Large intestine (tissue), 3 donors: ENCODE results near the gene ERCC6L. TPM values are rescaled to one million over a fixed set of nuclear protein-coding genes. Genes with fewer than 3 reads are reported as not detected.
"Not testable (repeated sequence)": the region's sequence is repeated elsewhere in the genome, so short reads cannot be mapped to it uniquely, and the experiment has no call there.

ENCODE experiments used
- DNase-seq, 2 donors: peaks; one replicate each; pipeline versions ENCODE4 v3.0.0 to v3.0.0-alpha.2; 2013
- H3K27ac ChIP-seq: one replicate; pipeline ENCODE4 v1.5.1; 2013; ENCODE audit warnings: low read length
- H3K27me3 ChIP-seq: 2 replicates; pipeline ENCODE4 v1.6.1; 2013; ENCODE audit warnings: low read length; ENCODE audit not compliant: control insufficient read depth, insufficient read depth
- H3K36me3 ChIP-seq: 2 replicates; pipeline ENCODE4 v1.6.1; 2013; ENCODE audit warnings: low read length; ENCODE audit not compliant: control insufficient read depth, insufficient read depth
- H3K4me1 ChIP-seq: one replicate; pipeline ENCODE4 v1.6.1; 2013; ENCODE audit warnings: low read length; ENCODE audit not compliant: control insufficient read depth, insufficient read depth
- H3K4me3 ChIP-seq: one replicate; pipeline ENCODE4 v1.5.1; 2013; ENCODE audit warnings: low read length
- H3K9me3 ChIP-seq: one replicate; pipeline ENCODE4 v1.6.1; 2013; ENCODE audit warnings: mild to moderate bottlenecking, low read depth, low read length, moderate library complexity; ENCODE audit not compliant: control insufficient read depth
- WGBS: methylation state at CpG from one replicate; pipeline ENCODE4 v1.1.5; 2013; ENCODE audit warnings: low lambda C conversion rate; ENCODE audit not compliant: insufficient coverage; 5-methylcytosine and 5-hydroxymethylcytosine counted together
- polyA plus RNA-seq: library from polyadenylated mRNA; unstranded; fragments of 120-200 nt; gene quantifications from one replicate; pipeline ENCODE4 v1.2.1, GENCODE V29; 2013

Gene ERCC6L
- polyA plus RNA-seq, 1 donor: 2.4 TPM

DNA sequence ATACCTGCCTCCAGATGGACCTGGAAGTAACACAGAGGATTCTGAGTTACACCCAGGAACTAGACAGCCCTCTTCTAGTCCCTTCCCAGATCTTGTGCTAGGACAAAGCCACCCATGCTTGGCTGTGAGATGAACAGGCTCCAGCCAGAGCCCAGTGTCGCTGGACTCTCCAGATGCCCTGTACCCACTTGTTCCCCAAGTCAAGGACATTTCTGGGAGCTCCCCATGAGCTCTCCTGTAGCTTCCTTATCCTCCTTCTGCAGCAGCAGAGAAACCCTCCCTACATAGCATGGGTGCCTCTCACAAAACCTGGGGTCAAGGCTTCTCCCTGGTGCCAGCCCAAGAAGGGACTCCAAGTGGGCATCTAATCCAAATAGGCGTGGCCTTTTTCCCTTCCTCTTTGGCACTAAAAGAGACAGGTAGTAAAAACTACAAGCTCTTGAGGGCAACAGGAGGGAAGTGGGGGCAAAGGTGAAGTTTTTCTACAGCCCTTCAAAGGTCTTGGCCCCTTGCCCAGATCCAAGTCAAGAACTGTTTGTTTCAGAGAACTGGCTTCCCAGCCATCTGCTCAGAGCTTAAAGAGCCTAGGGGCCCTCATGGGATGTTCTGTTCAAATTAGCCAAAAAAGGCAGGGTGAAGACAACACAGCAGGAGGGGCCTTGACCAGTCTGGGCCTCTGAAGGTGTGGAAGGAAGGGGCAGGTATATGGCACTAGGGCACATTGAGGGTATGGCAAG is 8.5 kb upstream of the ERCC6L start:
- DNase-seq: peak; percentile 27 to 53
- no CpG with 5 or more reads among the region's 2 CpGs for WGBS
- H3K36me3 ChIP-seq: no peaks in the 10 kb centered on the region
- H3K4me3 ChIP-seq: no peak overlapping the region
- no peaks in the 10 kb centered on the region for H3K27me3 ChIP-seq
- no peaks in the 10 kb centered on the region for H3K4me1 ChIP-seq
- H3K9me3 ChIP-seq: no peaks in the 10 kb centered on the region
- no peak overlapping the region for H3K27ac ChIP-seq

GRCh38 chrX:72245461-72246089 is 6.7 kb upstream of the ERCC6L start:
- Histone ChIP-seq H3K36me3 (no peaks in the 10 kb centered on the region), H3K27me3 (no peaks in the 10 kb centered on the region)
- WGBS: no CpG with 5 or more reads among the region's 3 CpGs

DNA sequence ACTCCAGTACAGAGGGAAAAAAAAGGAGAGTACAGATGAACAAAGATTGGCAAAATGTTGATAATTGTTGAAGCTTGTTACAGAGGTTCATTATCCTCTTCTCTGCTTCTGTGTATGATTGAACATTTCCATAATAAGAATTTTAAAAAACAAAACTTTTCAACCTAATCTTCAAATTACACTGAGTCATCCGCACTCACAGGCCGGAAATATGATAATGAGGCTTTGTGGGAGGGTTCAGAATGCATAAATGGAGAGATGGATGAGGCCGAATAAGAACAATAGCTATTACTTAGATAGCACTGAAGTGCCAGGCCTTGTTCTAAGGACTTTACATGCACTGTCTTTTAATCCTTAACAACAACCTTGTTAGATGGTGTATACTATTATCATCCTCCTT is 4.6 kb upstream of the ERCC6L start:
- Histone ChIP-seq H3K4me3 (no peak overlapping the region), H3K27me3 (no peaks in the 10 kb centered on the region), H3K36me3 (no peaks in the 10 kb centered on the region), H3K4me1 (no peaks in the 10 kb centered on the region), H3K9me3 (no peaks in the 10 kb centered on the region), H3K27ac (no peak overlapping the region)
- no CpG with 5 or more reads among the region's 3 CpGs for WGBS
- DNase-seq: no peak

More at GRCh38 chrX:72245461-72246089, 6.7 kb upstream of the ERCC6L start:
- Histone ChIP-seq H3K4me1 (no peaks in the 10 kb centered on the region), H3K9me3 (no peaks in the 10 kb centered on the region), H3K4me3 (no peak overlapping the region), H3K27ac (no peak overlapping the region)
- peak; percentile 19 to 25 for DNase-seq

DNA sequence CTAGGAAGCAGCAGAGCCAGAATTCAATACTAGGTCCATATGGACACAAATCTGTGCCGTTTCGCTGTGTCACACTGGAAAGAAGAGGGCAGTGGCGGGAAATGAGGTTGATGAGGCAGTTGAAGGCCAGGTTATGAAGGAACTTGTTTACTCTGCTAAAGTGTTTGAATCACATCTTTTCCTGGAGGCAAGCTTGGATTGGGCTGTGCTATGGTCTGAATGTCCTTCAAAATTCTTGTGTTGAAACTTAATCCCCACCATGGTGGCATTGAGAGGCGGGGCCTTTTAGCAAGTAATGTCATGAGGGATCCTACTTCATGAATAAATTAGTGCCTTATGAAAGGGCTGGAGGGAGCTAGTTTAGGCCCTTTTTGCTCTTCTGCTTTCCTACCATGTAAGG is 2.1 kb upstream of the ERCC6L start:
- H3K4me3 ChIP-seq: no peak overlapping the region
- no peaks in the 10 kb centered on the region for H3K36me3 ChIP-seq
- WGBS: no CpG with 5 or more reads among the region's 4 CpGs
- no peaks in the 10 kb centered on the region for H3K27me3 ChIP-seq
- no peaks in the 10 kb centered on the region for H3K4me1 ChIP-seq
- H3K27ac ChIP-seq: no peak overlapping the region
- no peak for DNase-seq
- no peaks in the 10 kb centered on the region for H3K9me3 ChIP-seq

GRCh38 chrX:72238183-72238582 is 644 bp downstream of the ERCC6L start:
- Histone ChIP-seq H3K36me3 (no peaks in the 10 kb centered on the region), H3K9me3 (no peaks in the 10 kb centered on the region), H3K27me3 (no peaks in the 10 kb centered on the region), H3K4me3 (peak overlapping the region; percentile 33), H3K4me1 (no peaks in the 10 kb centered on the region), H3K27ac (no peak overlapping the region)
- WGBS: 0% methylated on average over 1 of the region's 6 CpGs
- no peak for DNase-seq

DNA sequence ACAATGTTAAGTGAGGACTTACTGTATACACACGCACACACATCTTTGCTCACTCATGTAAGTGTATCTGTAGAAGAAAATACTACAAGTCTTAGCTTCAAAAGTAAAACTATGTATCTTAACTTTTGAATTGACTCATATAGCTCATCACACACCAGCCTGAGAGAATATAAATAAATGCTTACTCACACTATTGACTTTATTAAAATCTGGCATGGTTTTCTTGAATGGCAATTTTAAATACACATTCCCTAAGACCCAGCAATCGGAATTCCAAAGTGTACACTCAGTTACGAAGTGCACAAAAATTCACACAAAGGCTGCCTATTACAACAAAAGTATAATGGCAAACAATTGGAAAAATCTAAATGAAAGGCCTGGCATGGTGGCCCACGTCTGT is 2.0 kb downstream of the ERCC6L start:
- WGBS: no CpG with 5 or more reads among the region's 4 CpGs
- Histone ChIP-seq H3K27ac (no peak overlapping the region), H3K4me3 (no peak overlapping the region), H3K27me3 (no peaks in the 10 kb centered on the region), H3K36me3 (no peaks in the 10 kb centered on the region), H3K9me3 (no peaks in the 10 kb centered on the region), H3K4me1 (no peaks in the 10 kb centered on the region)
- no peak for DNase-seq

- no peaks in the 10 kb centered on the region for H3K4me1 ChIP-seq
- DNase-seq: no peak
- no CpG with 5 or more reads among the region's 3 CpGs for WGBS
- no peaks in the 10 kb centered on the region for H3K36me3 ChIP-seq
- H3K9me3 ChIP-seq: no peaks in the 10 kb centered on the region
- H3K4me3 ChIP-seq: no peak overlapping the region
- no peaks in the 10 kb centered on the region for H3K27me3 ChIP-seq
- no peak overlapping the region for H3K27ac ChIP-seq
Measured at GRCh38 chrX:72230290-72230689, 8.5 kb downstream of the ERCC6L start.

DNA sequence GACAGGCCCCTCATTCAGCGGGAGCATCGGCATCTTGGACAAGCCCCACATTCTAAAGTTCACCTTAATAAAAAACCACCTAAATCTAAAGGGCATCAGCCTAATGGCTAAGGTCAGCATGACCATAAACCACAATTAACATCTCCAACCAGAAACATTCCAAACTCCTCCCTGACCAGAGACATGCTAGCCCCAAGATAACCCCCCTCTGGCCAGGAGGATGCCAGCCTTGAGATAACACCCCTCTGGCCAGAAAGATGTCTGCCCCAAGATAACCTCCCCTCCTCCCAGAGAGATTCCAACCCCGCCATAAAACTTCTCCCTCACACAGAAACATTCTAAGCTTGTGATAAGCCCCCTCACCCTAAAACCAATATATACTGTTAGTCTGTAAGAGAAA is 18.5 kb downstream of the ERCC6L start:
- not testable (repeated sequence) for H3K27ac ChIP-seq, DNase-seq, H3K4me1 ChIP-seq, H3K4me3 ChIP-seq, H3K9me3 ChIP-seq, H3K27me3 ChIP-seq, H3K36me3 ChIP-seq
- WGBS: no CpG with 5 or more reads among the region's 3 CpGs

- H3K27me3 ChIP-seq: no peaks in the 10 kb centered on the region
- no CpG with 5 or more reads among the region's 1 CpG for WGBS
Measured at GRCh38 chrX:72216973-72217372, 21.9 kb downstream of the ERCC6L start.

GRCh38 chrX:72208126-72208800 is 30.6 kb downstream of the ERCC6L start:
- no CpG with 5 or more reads among the region's 4 CpGs for WGBS
- no peaks in the 10 kb centered on the region for H3K27me3 ChIP-seq
- no peak overlapping the region for H3K27ac ChIP-seq
- no peaks in the 10 kb centered on the region for H3K4me1 ChIP-seq
- no peak overlapping the region for H3K4me3 ChIP-seq
- H3K36me3 ChIP-seq: peaks cover 4% of the 10 kb centered on the region
- no peaks in the 10 kb centered on the region for H3K9me3 ChIP-seq
- DNase-seq: no peak

More at GRCh38 chrX:72216973-72217372, 21.9 kb downstream of the ERCC6L start:
- no peaks in the 10 kb centered on the region for H3K9me3 ChIP-seq
- no peak for DNase-seq
- H3K4me1 ChIP-seq: no peaks in the 10 kb centered on the region
- H3K27ac ChIP-seq: no peak overlapping the region
- H3K36me3 ChIP-seq: no peaks in the 10 kb centered on the region
- H3K4me3 ChIP-seq: no peak overlapping the region
